ENCODE measurements around the gene TTLL11.

TTLL11 gene

GRCh38 chr9:121773286-121773953 lies 319.7 kb downstream of the TTLL11 start:
- no peak for DNase-seq (ENCODE audit: low read depth)

- DNase-seq (ENCODE audit: low read depth) = no peak
Measured at GRCh38 chr9:121772600-121773285, 320.4 kb downstream of the TTLL11 start.
